ENCODE measurements around the gene COL19A1.

- TF ChIP-seq CTCF (IDR thresholded peaks at IDR 0.05; ENCODE audit: insufficient read depth, low read length, poor library complexity, severe bottlenecking) (no peak), EZH2phosphoT487 (conservative IDR thresholded peaks at IDR 0.05; ENCODE audit: low read length) (no peak)
These were observed 49.0 kb downstream of the COL19A1 start for GRCh38 chr6:69915346-69915745.

Data from SU-DHL-6 (cell line).